Lower lobe of right lung (tissue), 2 donors: ENCODE data around the gene ASB4. TPM values are rescaled to one million over a fixed set of nuclear protein-coding genes. Genes with fewer than 3 reads are reported as not detected.
A peak's percentile ranks its signal among the peaks of the same experiment; 100 is the strongest.

Experiments used
- ATAC-seq, 2 donors: fragments of 200-7000 bp; cut with Tn5 transposase; one replicate each; pipeline ENCODE4 v1.9.1; 2020 to 2022; ENCODE audit warnings: mild to moderate bottlenecking in 2 of 2, moderate library complexity in 2 of 2
- DNase-seq: peaks from one replicate; pipeline ENCODE4 v3.0.0-alpha.2; 2020
- H3K27ac ChIP-seq: fragments of 200-600 bp; one replicate; pipeline ENCODE4 v1.8.0; 2022
- H3K27me3 ChIP-seq: fragments of 200-600 bp; one replicate; pipeline ENCODE4 v1.8.0; 2022; ENCODE audit warnings: low read depth
- H3K36me3 ChIP-seq: fragments of 200-600 bp; one replicate; pipeline ENCODE4 v1.8.0; 2022; ENCODE audit warnings: mild to moderate bottlenecking
- H3K4me1 ChIP-seq: fragments of 200-600 bp; one replicate; pipeline ENCODE4 v1.8.0; 2022
- H3K4me3 ChIP-seq: fragments of 200-600 bp; one replicate; pipeline ENCODE4 v1.8.0; 2022; ENCODE audit warnings: mild to moderate bottlenecking
- H3K9me3 ChIP-seq: fragments of 200-600 bp; one replicate; pipeline ENCODE4 v1.8.0; 2022
- intact Hi-C: fragments of 100-400 bp; cut with DNase I; formaldehyde crosslinking; loops from one replicate; pipeline ENCODE4 v1.11.0; 2022
- total RNA-seq: library from RNA; stranded (reverse); fragmentation: NEBNext Ultra II Directional; extraction: Animal tissue kit (Norgen Biotek cat#: 25700); gene quantifications from one replicate; pipeline ENCODE4 v1.2.1, GENCODE V29; 2021
- TF ChIP-seq, protein P1 (sequence below): fragments of 200-600 bp; IDR thresholded peaks from one replicate; pipeline ENCODE4 v1.8.0; 2022; ENCODE audit warnings: antibody characterized with exemption, mild to moderate bottlenecking
- donor health status: DM: no; HTN: yes; CAD: no; lungs with severe emphysema.

ASB4 gene
- total RNA-seq, 1 donor from 2014 or later: 0.50 TPM

DNA sequence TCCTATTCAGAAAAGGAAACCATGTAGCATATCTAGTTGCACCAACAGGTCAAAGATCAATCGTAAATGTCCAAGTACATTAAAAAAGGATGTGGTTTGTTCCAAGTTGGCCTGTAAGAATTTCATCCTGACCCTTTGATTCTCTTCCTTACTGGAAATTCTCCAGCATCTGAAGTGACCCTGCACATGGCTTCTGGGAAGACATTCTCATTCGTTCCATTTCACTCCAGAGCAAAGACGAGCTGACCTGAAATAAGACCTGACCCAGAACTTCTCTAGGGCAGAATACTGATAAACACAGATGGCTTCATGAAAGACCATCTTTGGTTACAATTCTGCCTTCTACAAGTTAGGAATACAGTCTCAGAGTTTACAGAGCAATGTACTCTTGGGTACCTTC is 39.8 kb downstream of the ASB4 start:
- Histone ChIP-seq H3K27me3 (no peaks in the 10 kb centered on the region), H3K9me3 (no peaks in the 10 kb centered on the region), H3K36me3 (no peaks in the 10 kb centered on the region), H3K4me1 (peaks cover 4% of the 10 kb centered on the region), H3K4me3 (no peak overlapping the region), H3K27ac (no peak overlapping the region)
- intact Hi-C loops: loop anchor here (5.0 kb wide), 1 partner anchor 157 kb away; no protein-coding TSS in a partner anchor
- TF ChIP-seq, protein P1, sequence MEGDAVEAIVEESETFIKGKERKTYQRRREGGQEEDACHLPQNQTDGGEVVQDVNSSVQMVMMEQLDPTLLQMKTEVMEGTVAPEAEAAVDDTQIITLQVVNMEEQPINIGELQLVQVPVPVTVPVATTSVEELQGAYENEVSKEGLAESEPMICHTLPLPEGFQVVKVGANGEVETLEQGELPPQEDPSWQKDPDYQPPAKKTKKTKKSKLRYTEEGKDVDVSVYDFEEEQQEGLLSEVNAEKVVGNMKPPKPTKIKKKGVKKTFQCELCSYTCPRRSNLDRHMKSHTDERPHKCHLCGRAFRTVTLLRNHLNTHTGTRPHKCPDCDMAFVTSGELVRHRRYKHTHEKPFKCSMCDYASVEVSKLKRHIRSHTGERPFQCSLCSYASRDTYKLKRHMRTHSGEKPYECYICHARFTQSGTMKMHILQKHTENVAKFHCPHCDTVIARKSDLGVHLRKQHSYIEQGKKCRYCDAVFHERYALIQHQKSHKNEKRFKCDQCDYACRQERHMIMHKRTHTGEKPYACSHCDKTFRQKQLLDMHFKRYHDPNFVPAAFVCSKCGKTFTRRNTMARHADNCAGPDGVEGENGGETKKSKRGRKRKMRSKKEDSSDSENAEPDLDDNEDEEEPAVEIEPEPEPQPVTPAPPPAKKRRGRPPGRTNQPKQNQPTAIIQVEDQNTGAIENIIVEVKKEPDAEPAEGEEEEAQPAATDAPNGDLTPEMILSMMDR: no peak
- ATAC-seq (no peak), DNase-seq (no peak)

DNA sequence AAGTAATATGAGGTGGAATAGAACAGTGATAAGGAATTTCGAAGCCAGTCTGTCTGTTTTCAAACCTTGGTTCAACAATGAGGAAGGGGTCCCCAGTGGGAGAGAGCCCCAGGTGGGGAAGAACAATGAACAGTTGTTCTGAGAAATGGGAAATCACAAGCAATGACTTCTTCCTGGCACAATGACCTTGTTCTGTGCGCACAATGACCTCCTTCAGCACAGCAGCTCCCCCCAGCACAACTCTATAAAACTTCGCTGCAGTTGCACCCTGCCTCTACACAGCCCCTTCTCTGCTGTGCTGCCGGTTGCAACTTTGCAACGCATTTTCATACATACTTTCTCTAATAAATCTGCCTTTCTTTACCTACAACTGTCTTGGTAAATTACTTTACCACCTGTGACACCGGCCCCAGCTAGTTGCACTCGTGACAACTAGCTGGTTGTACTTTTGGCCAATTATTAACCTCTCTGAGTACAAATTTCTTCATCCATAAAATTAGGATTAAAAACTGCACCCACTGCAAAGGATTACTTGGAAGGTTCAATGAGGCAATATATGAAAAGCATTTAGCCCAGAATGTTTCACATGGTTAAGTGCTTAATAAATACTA is 40.5 kb downstream of the ASB4 start:
- H3K27ac ChIP-seq: no peak overlapping the region
- H3K4me3 ChIP-seq: no peak overlapping the region
- DNase-seq: no peak
- TF ChIP-seq, protein P1: no peak
- H3K27me3 ChIP-seq: no peaks in the 10 kb centered on the region
- H3K36me3 ChIP-seq: no peaks in the 10 kb centered on the region
- H3K4me1 ChIP-seq: peaks cover 4% of the 10 kb centered on the region
- H3K9me3 ChIP-seq: no peaks in the 10 kb centered on the region
- no peak for ATAC-seq
- intact Hi-C loops: loop anchor here (5.0 kb wide), 1 partner anchor 156 kb away; no protein-coding TSS in a partner anchor

GRCh38 chr7:95527033-95527775 is 41.5 kb downstream of the ASB4 start:
- DNase-seq: no peak
- no peak overlapping the region for H3K27ac ChIP-seq
- intact Hi-C loops: loop anchor here (5.0 kb wide), 1 partner anchor 155 kb away; no protein-coding TSS in a partner anchor
- TF ChIP-seq, protein P1: peak; percentile 88
- no peak overlapping the region for H3K4me3 ChIP-seq
- ATAC-seq: peak; percentile 85 to 90
- no peaks in the 10 kb centered on the region for H3K27me3 ChIP-seq
- peaks cover 4% of the 10 kb centered on the region for H3K4me1 ChIP-seq
- no peaks in the 10 kb centered on the region for H3K9me3 ChIP-seq
- H3K36me3 ChIP-seq: no peaks in the 10 kb centered on the region

DNA sequence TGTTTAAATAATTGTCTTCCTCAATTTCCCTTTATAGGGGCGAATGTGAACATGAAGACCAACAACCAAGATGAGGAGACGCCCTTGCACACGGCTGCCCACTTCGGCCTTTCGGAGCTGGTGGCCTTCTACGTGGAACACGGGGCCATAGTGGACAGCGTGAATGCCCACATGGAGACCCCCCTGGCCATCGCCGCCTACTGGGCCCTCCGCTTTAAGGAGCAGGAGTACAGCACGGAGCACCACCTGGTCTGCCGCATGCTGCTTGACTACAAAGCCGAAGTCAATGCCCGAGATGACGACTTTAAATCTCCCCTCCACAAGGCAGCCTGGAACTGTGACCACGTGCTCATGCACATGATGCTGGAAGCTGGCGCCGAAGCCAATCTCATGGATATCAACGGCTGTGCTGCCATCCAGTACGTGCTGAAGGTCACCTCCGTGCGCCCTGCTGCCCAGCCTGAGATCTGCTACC is 42.1 kb downstream of the ASB4 start:
- Histone ChIP-seq H3K9me3 (no peaks in the 10 kb centered on the region), H3K36me3 (no peaks in the 10 kb centered on the region), H3K4me3 (no peak overlapping the region), H3K27ac (no peak overlapping the region), H3K4me1 (peaks cover 4% of the 10 kb centered on the region), H3K27me3 (no peaks in the 10 kb centered on the region)
- DNase-seq (no peak), ATAC-seq (peak in 1 of 2 donors; percentile 42)
- TF ChIP-seq, protein P1: no peak
- intact Hi-C loops: loop anchor here (5.0 kb wide), 1 partner anchor 154 kb away; no protein-coding TSS in a partner anchor

GRCh38 chr7:95529701-95530100 is 44.0 kb downstream of the ASB4 start:
- ATAC-seq: no peak
- Histone ChIP-seq H3K4me3 (no peak overlapping the region), H3K27ac (no peak overlapping the region), H3K27me3 (no peaks in the 10 kb centered on the region), H3K4me1 (peaks cover 4% of the 10 kb centered on the region), H3K9me3 (no peaks in the 10 kb centered on the region), H3K36me3 (no peaks in the 10 kb centered on the region)
- TF ChIP-seq, protein P1: no peak
- intact Hi-C loops: loop anchor here (5.0 kb wide), 1 partner anchor 153 kb away; no protein-coding TSS in a partner anchor
- DNase-seq: no peak
